Left forelimb (tissue), 1 donor: Measurements from ENCODE around the gene SEMA4B.
"Not testable (repeated sequence)": the region's sequence is repeated elsewhere in the genome, so short reads cannot be mapped to it uniquely, and the experiment has no call there.

Experiments
- DNase-seq: peaks from one replicate; pipeline ENCODE4 v3.0.0-alpha.2; 2018; ENCODE audit warnings: low spot score

The SEMA4B gene, protein sequence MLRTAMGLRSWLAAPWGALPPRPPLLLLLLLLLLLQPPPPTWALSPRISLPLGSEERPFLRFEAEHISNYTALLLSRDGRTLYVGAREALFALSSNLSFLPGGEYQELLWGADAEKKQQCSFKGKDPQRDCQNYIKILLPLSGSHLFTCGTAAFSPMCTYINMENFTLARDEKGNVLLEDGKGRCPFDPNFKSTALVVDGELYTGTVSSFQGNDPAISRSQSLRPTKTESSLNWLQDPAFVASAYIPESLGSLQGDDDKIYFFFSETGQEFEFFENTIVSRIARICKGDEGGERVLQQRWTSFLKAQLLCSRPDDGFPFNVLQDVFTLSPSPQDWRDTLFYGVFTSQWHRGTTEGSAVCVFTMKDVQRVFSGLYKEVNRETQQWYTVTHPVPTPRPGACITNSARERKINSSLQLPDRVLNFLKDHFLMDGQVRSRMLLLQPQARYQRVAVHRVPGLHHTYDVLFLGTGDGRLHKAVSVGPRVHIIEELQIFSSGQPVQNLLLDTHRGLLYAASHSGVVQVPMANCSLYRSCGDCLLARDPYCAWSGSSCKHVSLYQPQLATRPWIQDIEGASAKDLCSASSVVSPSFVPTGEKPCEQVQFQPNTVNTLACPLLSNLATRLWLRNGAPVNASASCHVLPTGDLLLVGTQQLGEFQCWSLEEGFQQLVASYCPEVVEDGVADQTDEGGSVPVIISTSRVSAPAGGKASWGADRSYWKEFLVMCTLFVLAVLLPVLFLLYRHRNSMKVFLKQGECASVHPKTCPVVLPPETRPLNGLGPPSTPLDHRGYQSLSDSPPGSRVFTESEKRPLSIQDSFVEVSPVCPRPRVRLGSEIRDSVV

DNA sequence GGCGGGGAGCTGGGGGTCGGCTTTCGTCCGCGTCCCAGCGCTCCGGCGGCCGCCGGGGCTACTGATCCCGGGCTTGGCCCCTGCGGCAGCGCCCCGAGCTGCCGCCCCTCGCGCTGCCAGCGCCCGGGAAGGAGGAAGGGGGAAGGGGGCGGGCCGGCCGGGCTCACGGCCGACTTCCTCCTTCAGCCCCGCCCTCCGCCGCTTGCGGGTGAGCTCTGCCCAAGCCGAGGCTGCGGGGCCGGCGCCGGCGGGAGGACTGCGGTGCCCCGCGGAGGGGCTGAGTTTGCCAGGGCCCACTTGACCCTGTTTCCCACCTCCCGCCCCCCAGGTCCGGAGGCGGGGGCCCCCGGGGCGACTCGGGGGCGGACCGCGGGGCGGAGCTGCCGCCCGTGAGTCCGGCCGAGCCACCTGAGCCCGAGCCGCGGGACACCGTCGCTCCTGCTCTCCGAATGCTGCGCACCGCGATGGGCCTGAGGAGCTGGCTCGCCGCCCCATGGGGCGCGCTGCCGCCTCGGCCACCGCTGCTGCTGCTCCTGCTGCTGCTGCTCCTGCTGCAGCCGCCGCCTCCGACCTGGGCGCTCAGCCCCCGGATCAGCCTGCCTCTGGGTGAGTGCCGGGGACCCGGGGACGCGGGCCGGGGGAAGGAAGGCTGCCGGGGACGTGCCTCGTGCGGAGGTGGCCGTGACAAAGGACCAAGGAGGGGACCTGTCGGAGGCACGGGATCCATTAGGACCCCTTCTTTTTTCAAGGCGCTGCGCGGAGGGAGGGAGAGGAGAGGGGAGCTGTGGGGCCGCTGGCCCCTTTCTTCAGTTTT is at the start of gene SEMA4B:
Gene SEMA4B (plus strand): TSS at position 201 of the 814 bp plus-strand sequence. CDS start 249 bp downstream, at position 450.
- DNase-seq, result peak; percentile 81

DNA sequence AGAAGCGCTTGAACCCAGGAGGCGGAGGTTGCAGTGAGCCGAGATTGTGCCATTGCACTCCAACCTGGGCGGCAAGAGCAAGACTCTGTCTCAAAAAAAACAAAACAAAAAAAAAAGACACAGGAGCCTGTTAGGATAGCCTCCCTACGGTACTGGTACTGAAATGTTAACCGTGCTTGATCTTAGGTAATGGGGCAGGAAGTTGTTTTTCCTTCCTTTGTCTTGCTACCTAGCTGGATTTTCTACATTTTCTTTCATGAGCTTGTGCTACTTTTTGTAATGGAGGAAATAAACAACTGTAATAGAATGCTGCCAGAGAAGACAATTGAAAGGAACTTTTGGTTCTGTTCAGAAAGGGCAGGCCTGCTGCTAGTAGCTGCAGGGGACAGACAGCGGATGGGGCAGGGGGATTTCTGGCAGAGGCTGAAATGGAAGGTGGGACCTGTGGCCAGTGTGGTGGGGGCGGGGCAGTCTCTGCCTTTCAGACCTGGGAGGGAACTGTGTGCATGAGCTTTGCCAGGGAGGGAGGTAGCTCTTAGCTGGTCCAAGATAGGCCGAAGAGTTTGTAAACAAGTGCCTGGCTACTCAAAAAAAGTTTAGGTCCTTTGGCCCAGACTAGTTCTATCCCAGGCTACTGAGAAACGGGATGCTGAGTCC is 49.0 kb upstream of the SEMA4B start:
- DNase-seq, result no peak

DNA sequence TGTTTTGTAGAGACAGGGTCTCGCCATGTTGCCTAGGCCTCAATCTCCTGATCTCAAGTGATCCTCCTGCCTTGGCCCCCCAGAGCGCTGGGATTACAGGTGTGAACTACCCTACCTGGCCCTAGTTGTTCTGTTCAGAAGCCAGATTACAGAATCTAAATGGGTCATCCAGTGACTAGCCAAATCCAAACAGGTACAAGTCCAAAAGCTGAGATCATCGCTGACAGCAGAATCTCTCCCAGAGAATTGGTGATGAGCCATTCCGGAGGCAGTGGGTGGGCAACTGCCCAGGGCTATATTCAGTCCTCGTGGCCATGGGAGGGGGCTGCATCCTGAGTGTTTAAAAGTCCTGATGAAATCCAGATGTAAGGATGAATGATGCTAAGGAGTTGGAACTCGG is 47.5 kb upstream of the SEMA4B start:
- DNase-seq, result no peak

DNA sequence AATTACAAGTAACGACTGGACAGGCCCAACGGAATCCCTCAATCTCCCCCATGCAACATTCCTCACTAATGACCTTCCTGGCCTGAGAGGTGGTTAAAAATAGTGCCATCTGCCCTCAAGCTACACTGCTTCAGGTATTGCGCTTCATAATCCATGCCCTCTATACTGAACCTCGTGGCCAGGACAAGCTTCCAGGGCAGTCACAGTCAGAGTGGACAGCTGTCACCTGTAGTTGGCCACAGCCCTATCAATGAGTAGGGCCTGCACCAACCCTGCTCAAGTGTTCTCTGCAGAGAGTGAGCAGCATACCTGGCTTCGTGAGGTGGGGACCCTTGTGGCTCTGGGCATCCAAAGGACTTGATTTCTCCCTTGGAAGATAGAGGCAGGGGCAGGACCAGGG is 46.9 kb upstream of the SEMA4B start:
- DNase-seq, result no peak

DNA sequence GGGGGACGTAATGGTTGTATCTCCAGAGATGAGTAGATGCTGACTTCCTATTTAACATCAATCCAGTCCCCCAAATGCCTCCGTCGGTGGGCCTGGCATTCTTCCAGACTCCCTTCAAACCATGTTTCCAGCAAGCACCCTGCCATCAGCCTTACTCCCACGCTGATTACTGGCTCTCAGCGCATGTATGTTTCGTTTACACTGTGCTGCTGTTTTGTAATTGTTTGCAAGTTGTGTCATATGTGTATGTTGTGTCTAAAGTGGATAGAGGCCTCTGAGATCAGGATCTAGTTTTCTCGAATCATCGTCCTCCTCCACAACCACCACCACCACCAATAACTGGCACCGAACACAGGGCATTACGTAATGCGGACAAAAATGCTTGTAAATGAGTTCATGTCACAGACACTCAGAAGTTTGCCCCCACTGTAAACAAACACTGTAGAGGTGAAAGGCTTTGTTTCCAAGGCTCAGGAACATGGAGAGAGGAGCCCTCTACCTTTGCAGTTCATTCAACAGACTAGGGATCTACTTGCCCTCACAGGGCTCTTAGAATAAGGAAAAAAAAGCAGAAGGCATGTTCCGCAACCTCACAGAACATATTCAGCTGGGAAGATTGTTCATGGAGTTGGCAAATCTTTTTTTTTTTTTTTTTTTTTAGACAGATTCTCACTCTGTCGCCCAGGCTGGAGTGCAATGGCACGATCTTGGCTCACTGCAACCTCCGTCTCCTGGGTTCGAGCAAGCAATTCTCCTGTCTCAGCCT is 46.1 kb upstream of the SEMA4B start:
- no peak for DNase-seq

DNA sequence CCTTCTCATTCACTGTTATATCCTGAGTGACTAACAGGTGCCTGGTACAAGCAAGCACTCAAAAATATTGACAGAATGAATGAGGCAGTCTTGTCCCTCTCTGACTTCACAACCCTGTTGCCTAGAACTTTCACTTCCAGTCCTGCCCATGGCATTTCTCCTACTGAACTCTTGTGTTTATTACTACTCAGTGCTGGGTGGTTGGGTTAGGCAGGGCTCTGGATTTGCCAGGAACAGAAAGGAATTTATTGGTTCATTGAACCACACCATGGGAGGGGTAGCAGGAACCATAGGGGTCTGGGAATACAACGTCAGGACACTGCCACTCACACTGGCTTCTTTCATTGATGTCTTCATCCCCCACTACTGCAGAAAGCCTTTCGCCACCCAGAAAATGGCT is 41.9 kb upstream of the SEMA4B start:
- DNase-seq, result no peak

DNA sequence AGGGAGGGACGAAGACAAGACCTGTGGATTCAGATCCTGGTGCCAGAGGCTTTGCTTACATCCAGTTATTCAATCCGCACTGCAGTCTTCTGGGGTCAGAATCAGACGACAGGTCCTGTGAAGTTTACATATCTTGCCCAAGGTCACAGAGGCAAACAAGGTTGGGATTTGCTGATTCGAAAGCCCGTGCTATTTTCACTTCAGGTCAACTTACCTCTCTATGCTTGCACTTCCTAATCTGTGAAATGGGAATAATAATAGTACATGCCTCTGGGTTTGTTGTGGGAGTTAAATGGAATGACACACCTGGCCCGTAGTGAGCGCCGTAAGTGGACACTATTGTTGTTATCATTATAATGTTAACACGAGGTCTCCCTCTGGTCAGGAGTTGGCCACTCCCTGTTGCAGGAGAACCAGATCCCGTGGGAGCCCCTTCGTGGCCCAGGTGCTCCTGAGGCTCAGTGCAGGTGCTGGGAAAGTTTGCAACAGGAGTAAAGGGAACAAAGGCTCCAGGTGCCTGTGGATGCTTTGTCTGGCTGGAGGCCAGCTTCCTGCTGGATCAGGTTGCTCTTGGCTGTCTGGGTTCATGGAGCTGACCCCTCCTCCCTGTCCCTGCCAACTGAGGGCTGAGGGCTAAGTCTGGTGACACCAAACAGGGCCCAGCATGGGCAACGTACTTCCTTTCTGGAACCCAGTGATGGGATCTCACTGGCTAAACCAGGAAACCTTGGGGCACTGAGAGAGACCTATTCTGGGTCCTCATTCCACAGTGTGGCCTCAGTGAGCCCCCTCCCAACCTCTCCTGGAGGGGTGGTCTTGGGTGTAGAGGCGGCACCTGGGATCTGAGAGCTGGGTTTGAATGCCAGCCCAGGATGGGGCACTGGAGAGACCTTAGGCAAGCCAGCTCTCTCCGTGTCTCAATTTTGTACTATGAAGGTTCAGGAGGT is 40.1 kb upstream of the SEMA4B start:
- DNase-seq, result no peak

DNA sequence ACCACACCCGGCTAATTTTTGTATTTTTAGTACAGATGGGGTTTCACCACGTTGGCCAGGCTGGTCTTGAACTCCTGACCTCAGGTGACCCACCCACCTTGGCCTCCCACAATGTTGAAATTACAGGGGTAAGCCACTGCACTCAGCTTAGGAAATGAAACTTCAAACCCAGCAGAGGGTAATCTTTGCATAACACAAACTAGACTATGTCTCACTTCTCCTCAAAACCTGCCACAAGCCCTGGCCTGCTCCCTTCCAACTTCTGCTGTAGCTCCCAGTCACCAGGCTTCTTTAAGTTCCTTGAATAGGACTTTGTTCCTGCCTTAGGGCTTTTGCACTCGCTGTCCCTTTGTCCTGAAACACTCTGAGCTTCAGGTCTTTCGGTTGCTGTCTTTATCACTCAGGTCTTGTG is 39.2 kb upstream of the SEMA4B start:
- no peak for DNase-seq

DNA sequence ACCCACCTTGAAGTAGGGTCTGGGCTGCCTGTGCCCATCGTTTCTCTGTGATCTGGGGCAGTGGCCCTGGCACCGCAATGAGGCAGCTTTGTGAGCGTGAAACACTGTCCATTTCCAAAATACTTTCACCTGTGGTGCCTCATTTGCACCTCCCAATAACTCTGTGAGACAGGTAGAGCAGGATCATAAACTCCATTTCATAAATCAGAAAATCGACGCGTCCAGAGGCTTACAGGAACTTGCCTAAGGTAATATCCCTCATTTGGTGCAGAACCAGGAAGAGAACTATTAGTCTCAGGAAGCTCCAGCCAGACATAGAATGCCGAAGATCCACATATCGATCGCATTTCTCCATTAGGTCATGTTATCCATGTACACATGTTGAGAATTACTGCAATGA is 38.2 kb upstream of the SEMA4B start:
- no peak for DNase-seq

DNA sequence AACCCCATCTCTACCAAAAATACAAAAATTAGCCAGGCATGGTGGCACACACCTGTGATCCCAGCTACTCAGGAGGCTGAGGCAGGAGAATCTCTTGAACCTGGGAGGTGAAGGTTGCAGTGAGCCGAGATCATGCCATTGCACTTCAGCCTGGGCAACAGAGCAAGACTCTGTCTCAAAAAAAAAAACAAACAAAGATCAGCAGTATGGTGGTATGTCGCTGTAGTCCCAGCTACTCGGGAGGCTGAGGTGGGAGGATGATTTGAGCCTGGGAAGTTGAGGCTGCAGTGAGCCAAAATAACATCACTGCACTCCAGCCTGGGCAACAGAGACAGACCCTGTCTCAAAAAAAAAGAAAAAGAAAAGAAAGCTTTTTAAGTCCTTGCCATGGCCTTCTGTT is 36.9 kb upstream of the SEMA4B start:
- not testable (repeated sequence) for DNase-seq

DNA sequence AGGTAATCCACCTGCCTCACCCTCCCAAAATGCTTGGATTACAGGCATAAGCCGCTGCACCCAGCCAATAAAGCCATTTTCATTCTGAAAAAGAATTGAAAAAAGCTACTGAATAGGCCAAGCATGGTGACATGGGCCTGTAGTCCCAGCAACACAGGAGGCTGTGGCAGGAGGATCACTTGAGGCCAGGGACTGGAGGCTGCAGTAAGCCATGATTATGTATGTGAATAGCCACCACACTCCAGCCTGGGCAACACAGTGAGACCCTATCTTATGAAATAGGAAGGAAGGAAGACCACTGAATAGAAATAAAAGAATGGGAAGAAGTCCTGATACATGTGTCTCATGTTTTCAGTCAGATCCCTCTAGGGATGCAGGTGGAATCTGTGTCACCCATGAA is 36.0 kb upstream of the SEMA4B start:
- no peak for DNase-seq

DNA sequence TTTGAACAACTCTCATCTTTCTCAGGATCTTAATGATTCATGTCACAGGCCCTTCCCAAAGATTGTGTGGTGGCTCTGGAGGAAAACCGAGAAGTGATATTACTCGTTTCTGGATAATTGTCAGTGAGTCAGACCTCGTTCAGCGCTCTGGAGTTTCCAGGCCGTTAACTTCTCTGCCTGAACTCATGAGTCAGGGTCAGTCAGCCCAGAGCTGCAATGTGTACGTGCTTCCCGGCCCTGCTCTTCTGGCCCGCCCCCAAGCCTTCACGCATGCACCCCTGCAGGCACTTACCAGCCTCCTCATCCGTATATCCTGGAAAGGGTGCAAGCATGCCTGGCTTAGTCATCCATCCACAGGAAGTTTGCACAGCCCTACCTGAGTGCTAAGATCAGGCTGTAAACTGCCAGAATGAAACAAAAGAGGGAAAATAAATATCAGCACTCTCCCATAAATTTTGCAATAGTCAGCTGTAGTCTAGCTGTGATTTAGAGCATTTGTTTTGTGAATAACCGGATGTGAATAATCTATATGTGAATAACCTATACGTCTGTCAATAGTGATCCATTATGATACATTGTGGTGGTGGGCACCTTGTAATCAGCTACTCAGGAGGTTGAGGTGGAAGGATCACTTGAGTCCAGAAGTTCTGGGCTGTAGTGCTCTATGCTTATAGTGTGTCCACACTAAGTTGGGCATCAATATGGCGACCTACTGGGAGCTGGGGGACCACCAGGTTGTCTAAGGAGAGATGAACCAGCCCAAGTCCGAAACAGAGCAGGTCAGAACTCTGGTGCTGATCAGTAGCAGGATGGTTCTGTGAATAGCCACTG is 35.3 kb upstream of the SEMA4B start:
- DNase-seq, result no peak

DNA sequence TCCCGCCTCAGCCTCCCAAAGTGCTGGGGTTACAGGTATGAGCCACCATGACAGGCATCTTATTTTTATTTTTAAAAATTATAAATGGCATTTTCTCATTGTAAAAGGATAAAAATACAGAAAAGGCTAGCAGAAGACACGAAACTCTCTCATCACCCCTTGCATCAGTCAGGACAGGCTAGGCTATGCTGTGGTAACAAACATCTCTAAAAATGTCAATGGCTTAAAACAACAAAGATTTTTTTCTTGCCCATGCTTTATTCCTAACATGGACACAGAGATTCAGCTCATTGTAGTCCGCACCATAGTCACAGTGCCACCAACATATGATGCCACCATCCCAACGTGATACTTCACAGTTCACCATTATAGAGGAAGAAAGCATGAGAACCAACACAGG is 34.0 kb upstream of the SEMA4B start:
- DNase-seq, result no peak

DNA sequence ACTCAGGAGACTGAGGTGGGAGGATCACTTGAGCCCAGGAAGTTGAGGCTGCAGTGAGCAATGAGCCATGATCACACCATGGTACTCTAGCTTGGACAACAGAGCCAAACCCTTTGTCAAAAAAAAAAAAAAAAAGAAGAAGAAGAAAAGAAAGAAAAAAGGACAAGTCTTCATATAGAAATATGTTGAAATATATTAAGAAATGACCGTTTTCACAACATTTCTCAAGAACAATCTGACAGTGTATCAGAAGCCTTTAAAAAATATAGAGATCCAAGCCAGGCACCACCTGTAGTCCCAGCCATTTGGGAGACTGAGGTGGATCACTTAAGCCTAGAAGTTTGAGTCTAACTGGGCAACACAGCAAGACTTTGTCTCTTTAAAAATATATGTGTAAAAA is 29.5 kb upstream of the SEMA4B start:
- DNase-seq, result no peak

DNA sequence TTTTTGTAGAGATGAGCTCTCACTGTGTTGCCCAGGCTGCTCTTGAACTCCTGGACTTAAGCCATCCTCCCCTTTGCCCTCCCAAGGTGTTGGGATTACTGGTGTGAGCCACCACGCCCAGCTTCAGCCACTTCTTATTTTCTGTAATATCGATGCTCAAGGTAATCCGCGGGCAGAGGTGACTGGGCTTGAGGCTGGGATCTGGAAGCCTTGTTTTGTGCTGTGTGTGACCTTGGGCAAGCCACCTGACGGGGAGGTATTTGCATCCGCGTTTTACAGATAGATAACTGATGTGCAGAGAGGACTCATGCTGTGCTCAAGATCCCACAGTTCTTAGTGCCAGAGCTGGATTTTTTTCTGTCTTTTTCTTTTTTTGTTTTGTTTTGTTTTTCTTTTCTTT is 27.8 kb upstream of the SEMA4B start:
- no peak for DNase-seq

DNA sequence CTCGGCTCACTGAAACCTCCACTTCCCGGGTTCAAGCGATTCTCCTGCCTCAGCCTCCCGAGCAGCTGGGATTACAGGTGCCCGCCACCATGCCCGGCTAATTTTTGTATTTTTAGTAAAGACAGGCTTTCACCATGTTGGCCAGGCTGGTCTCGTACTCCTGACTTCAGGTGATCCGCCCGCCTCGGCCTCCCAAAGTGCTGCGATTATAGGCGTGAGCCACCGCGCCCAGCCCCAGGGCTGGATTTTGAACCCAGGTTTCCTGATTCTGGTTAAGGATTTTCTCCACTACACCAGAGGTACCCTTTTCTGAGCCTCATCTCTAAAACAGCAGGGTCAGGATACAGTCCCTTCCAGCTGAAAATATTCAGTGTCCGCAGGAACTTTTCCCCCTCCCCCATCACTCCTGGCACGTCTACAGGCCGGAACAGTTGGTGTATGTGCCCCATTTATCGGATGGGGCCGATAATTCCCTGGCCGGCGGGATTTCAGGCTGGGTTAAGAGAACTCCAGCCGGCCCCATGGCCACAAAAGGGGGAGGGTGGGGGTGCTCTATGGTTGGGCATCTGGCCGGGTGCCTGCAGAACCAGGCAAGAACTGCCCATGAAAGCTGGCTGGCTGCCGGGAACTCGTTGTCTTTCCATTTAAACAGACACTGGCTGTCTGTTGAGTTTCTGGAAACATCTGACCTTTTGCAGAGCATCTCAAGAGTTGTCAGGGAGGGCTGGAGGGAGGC is 26.8 kb upstream of the SEMA4B start:
- DNase-seq, result peak; percentile 79

DNA sequence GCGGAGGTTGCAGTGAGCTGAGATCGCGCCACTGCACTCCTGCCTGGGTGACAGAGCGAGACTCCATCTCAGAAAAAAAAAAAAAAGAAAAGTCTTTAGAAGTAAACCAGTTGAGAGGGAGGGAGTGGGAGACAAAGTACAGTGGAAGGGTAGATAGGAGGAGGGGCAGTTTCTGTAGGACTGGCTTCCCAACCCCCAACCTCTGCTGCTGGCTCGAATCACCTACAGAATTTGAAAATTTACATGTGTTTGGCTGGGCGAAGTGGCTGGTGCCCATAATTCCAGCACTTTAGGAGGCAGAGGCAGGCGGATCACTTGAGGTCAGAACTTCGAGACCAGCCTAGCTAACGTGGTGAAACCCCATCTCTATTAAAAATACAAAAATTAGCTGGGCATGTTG is 24.1 kb upstream of the SEMA4B start:
- no peak for DNase-seq
